Subcutaneous abdominal adipose tissue (tissue), 5 donors: ENCODE results near the gene PTPN13.
A peak's percentile ranks its signal among the peaks of the same experiment; 100 is the strongest.

Source experiments
- H3K27ac ChIP-seq: one replicate; pipeline ENCODE4 v1.7.0; 2013; ENCODE audit warnings: low read depth, mild to moderate bottlenecking, inconsistent platforms, low read length, moderate library complexity
- H3K27me3 ChIP-seq, 5 donors: one replicate each; pipeline ENCODE4 v1.7.0; 2013; ENCODE audit warnings: low read length in 5 of 5, inconsistent platforms in 1 of 5; ENCODE audit not compliant: control insufficient read depth in 5 of 5, insufficient read depth in 4 of 5
- H3K36me3 ChIP-seq, 5 donors: one replicate each; pipeline ENCODE4 v1.7.0; 2013; ENCODE audit warnings: low read length in 5 of 5; ENCODE audit not compliant: control insufficient read depth in 5 of 5, insufficient read depth in 5 of 5
- H3K4me1 ChIP-seq, 5 donors: one replicate each; pipeline ENCODE4 v1.7.0; 2013; ENCODE audit warnings: low read length in 5 of 5, mild to moderate bottlenecking in 3 of 5, moderate library complexity in 1 of 5; ENCODE audit not compliant: control insufficient read depth in 5 of 5, insufficient read depth in 5 of 5
- H3K4me3 ChIP-seq, 5 donors: one replicate each; pipeline ENCODE4 v1.7.0; 2013; ENCODE audit warnings: low read length in 5 of 5, low read depth in 1 of 5
- H3K9ac ChIP-seq, 5 donors: one replicate each; pipeline ENCODE4 v1.7.0; 2013; ENCODE audit warnings: low read length in 5 of 5, mild to moderate bottlenecking in 4 of 5, moderate library complexity in 3 of 5
- H3K9me3 ChIP-seq, 5 donors: one replicate each; pipeline ENCODE4 v1.7.0; 2013; ENCODE audit warnings: low read length in 5 of 5; ENCODE audit not compliant: control insufficient read depth in 5 of 5
- donor health status: healthy.
- donor health status: healthy.
- donor health status: healthy.
- donor health status: healthy.
- donor health status: healthy.

The PTPN13 gene

DNA sequence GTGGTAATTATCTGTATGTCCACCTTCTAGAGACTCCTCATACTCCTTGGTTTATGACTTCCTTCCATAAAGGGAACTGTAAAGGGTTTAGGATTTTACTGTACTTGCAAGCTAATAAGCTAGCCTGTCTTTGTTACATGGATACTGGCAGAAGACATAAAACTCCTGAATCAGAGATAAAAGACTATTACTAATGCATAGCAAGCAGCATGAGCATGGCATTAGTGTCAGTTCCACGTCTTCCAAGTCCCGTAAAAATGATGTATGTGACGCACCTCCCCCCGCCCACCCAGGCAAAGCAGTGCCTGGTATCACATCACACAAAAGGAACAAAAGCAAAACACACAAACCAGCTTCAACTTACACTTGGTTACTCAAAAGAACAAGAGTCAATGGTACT, 184.1 kb downstream of the PTPN13 start:
- Histone ChIP-seq H3K27me3 (no peaks in the 10 kb centered on the region), H3K36me3 (peaks cover 0 to 27% (median 3%) of the 10 kb centered on the region in 5 donors), H3K9me3 (no peaks in the 10 kb centered on the region), H3K4me3 (no peak overlapping the region), H3K4me1 (no peaks in the 10 kb centered on the region), H3K27ac (no peak overlapping the region), H3K9ac (no peak overlapping the region)

DNA sequence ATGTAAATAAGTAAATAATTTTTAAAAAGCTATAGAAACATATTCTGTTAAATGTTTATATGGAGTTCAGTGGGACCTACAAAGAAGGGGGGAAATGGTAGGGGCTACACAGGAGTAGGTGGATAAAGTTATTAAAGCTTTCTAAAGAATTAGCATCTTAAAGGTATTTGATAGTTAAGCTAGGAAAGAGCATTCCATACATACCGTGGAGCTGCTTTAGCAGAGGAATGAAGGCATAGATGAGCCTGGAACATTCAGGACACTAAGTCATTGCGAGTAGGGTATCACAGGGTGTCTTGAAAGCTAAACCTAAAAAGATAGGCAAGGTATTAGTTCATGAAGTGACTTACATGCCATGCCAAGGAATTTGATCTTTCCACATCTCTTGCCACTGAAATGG, 194.7 kb downstream of the PTPN13 start:
- H3K27me3 ChIP-seq, result no peaks in the 10 kb centered on the region
- no peak overlapping the region for H3K4me3 ChIP-seq
- H3K9ac ChIP-seq, result no peak overlapping the region
- H3K4me1 ChIP-seq, result no peaks in the 10 kb centered on the region
- H3K27ac ChIP-seq, result no peak overlapping the region
- H3K36me3 ChIP-seq, result peaks cover 0 to 25% (median 20%) of the 10 kb centered on the region in 5 donors
- H3K9me3 ChIP-seq, result no peaks in the 10 kb centered on the region

DNA sequence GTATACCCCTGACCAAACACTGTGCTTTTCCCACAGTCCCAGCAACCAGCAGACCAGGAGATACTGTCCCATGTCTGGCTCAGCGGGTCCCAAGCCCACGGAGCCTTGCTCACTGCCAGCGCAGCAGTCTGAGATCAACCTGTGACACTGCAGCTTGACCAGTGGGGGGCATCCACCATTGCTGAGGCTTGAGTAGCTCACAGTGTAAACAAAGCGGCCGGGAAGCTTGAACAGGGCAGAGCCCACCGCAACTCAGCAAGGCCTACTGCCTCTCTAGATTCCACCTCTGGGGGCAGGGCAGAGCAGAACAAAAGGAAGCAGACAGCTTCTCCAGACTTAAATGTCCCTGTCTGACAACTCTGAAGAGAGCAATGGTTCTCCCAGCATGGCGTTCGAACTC, 197.0 kb downstream of the PTPN13 start:
- Histone ChIP-seq H3K27ac (no peak overlapping the region), H3K4me1 (no peaks in the 10 kb centered on the region), H3K36me3 (peaks cover 0 to 17% (median 12%) of the 10 kb centered on the region in 5 donors), H3K9me3 (no peaks in the 10 kb centered on the region), H3K9ac (no peak overlapping the region), H3K27me3 (no peaks in the 10 kb centered on the region), H3K4me3 (no peak overlapping the region)

DNA sequence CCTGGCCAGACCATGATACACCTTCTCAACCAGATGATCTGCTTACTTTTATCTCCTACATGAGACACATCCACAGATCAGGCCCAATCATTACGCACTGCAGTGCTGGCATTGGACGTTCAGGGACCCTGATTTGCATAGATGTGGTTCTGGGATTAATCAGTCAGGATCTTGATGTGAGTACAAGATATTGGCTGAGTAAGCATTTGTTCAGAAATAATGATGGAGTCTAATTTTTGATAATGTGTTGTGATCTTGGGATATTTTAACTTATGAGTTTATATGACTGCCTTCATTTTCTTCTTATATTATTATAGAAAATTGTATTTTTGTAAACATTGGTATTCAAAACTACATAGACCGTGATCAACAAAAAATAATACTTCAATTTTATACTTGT, 215.7 kb downstream of the PTPN13 start:
- H3K36me3 ChIP-seq, result peaks cover 4 to 29% (median 24%) of the 10 kb centered on the region in 5 donors
- no peaks in the 10 kb centered on the region for H3K27me3 ChIP-seq
- no peak overlapping the region for H3K9ac ChIP-seq
- no peaks in the 10 kb centered on the region for H3K4me1 ChIP-seq
- no peaks in the 10 kb centered on the region for H3K9me3 ChIP-seq
- no peak overlapping the region for H3K4me3 ChIP-seq
- no peak overlapping the region for H3K27ac ChIP-seq

DNA sequence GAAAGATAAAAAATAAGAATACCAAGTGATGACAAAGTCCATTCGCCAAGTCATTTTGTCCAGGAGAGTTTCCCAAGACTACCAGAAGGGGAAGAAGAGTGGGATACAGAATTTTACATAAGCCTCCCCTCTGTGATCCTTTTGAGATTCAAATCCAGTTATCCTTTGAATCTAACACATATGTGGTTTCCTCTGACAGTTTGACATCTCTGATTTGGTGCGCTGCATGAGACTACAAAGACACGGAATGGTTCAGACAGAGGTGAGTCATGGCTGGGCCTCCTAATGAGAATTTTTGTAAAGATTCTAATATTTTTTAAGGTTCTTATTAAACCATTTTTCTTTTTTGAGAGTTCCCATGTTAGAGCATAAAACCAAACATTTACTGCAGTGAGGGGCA, 216.7 kb downstream of the PTPN13 start:
- no peaks in the 10 kb centered on the region for H3K27me3 ChIP-seq
- H3K9me3 ChIP-seq, result peaks cover 0 to 6% (median 0%) of the 10 kb centered on the region in 5 donors
- peaks cover 0 to under 1% (median 0%) of the 10 kb centered on the region in 5 donors for H3K4me1 ChIP-seq
- no peak overlapping the region for H3K27ac ChIP-seq
- H3K36me3 ChIP-seq, result peaks cover 4 to 33% (median 29%) of the 10 kb centered on the region in 5 donors
- H3K4me3 ChIP-seq, result no peak overlapping the region
- no peak overlapping the region for H3K9ac ChIP-seq

DNA sequence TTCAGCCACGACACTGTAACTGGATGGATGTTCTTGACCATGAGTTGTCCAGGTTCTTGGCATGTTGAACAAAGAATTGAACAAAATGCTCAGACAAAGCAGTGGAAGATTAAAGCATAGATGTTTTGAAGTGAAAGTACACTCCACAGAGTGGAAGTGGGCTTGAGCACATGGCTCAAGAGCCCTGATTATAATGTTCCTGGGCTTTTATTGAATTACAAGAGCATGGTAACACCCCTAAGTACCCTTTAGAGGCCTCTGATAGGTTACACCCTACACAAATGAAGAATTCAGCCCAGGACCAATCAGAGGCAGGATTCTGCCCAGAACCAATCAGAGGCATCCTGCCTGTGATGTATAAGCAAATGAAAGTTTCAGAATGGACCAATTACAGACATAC, 221.5 kb downstream of the PTPN13 start:
- no peaks in the 10 kb centered on the region for H3K27me3 ChIP-seq
- H3K4me1 ChIP-seq, result peaks cover 2 to 14% (median 14%) of the 10 kb centered on the region in 5 donors
- H3K4me3 ChIP-seq, result peak overlapping the region in 1 of 5 donors; percentile 1
- no peak overlapping the region for H3K9ac ChIP-seq
- peaks cover 0 to 25% (median 18%) of the 10 kb centered on the region in 5 donors for H3K36me3 ChIP-seq
- peak overlapping the region; percentile 57 for H3K27ac ChIP-seq
- peaks cover 0 to 10% (median 0%) of the 10 kb centered on the region in 5 donors for H3K9me3 ChIP-seq

DNA sequence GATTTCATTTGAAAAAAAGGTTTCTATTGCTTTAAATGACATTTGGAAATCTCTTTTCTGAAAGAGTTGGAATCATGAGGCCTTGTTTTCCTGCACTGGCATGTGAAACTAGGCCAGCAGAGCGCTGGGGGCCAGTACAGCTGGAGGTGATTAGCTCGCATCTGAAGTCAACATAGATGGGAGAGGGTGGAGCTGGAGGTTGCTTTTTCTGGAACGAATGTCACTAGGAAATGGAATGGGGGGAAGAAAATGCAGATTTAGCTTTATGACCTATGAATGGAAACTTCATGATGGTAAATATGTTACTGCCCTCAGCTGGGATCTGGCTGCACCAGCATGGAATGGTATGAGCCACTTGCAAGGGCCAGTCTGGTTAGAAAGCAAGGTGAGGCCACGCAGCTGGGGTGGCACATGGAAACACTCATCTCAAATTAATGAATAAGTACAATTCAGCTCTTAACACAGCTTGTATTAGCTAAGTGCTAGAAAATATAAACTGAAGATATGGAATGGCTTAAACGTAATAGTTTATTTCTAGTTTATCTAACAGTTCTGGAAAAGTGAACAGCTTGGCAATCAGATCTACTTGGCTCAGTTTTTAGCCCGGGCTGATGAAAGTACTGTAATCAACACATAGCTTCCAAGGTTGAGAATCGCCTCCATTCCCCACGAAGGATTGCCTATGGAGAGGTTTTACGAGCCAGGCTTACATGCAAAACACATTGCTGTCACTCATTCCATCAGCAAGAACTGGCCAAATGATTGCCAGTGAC, 222.6 kb downstream of the PTPN13 start:
- H3K9ac ChIP-seq, result no peak overlapping the region
- peaks cover 0 to 10% (median 0%) of the 10 kb centered on the region in 5 donors for H3K9me3 ChIP-seq
- H3K27ac ChIP-seq, result peak overlapping the region; percentile 57
- no peaks in the 10 kb centered on the region for H3K27me3 ChIP-seq
- peaks cover 0 to 20% (median 9%) of the 10 kb centered on the region in 5 donors for H3K36me3 ChIP-seq
- peaks cover 2 to 14% (median 14%) of the 10 kb centered on the region in 5 donors for H3K4me1 ChIP-seq
- H3K4me3 ChIP-seq, result peak overlapping the region in 1 of 5 donors; percentile 43

DNA sequence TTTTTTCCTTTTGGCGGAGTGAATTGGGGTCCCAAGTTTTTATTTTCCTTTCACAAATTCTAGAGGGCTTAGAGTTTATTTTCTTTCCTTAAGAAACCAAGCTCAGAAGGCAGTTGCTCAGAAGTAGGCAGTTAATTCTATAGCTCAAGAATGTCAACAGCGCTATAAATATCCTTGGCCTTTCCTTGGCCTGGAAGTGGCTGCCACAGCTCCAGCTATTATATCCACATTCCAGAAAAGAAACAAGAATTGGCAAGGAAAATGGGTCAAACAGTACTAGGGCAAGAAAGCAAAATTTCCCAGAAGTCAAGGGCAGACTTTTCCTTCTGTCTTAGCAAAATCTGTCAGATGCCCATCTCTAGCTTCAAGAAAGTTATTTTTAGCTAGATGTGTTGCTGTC, 224.1 kb downstream of the PTPN13 start:
- no peak overlapping the region for H3K27ac ChIP-seq
- H3K9ac ChIP-seq, result no peak overlapping the region
- H3K27me3 ChIP-seq, result no peaks in the 10 kb centered on the region
- H3K4me3 ChIP-seq, result no peak overlapping the region
- peaks cover 0 to 10% (median 0%) of the 10 kb centered on the region in 5 donors for H3K9me3 ChIP-seq
- peaks cover 2 to 14% (median 14%) of the 10 kb centered on the region in 5 donors for H3K4me1 ChIP-seq
- peaks cover 0 to 12% (median 7%) of the 10 kb centered on the region in 5 donors for H3K36me3 ChIP-seq

DNA sequence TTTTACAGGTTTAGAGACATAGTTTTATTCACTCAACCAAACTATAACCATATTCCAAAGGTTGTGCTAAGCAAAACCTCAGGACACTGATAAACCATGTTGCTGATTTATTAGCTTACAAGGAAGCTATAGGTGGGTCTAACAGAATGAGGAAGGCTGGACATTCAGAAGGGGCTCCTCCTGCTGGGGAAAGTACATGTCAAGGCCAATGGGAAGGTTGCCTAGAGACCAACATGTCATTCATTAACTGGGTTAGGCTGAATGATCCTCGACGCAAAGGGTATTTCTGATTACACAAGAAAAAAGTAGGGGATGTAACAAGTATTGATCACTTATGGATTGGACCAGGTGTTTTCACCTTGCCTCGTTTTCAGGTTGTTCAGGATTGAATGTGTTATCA, 224.7 kb downstream of the PTPN13 start:
- Histone ChIP-seq H3K9ac (no peak overlapping the region), H3K9me3 (peaks cover 0 to 10% (median 0%) of the 10 kb centered on the region in 5 donors), H3K27ac (no peak overlapping the region), H3K4me1 (peaks cover 2 to 14% (median 14%) of the 10 kb centered on the region in 5 donors), H3K27me3 (no peaks in the 10 kb centered on the region), H3K36me3 (peaks cover 5 to 16% (median 7%) of the 10 kb centered on the region in 5 donors), H3K4me3 (no peak overlapping the region)

DNA sequence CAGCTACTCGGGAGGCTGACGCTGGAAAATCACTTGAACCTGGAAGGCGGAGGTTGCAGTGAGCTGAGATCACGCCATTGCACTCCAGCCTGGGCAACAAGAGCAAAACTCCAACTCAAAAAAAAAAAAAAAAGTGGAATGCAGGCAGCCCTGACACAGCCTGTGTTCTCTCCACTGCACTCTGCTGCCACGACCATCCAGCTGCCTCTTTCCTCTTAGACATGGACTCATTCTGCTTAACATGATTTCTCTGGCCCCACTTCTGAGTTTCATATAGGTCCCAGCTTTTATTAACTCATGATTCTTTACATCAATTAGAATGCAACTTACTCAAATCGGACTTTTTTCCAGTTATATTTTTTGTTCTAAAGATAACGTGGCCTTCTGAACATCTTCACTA, 225.4 kb downstream of the PTPN13 start:
- Histone ChIP-seq H3K27ac (no peak overlapping the region), H3K36me3 (peaks cover 5 to 14% (median 8%) of the 10 kb centered on the region in 5 donors), H3K9me3 (peaks cover 0 to 10% (median 0%) of the 10 kb centered on the region in 5 donors), H3K4me1 (peaks cover 2 to 14% (median 14%) of the 10 kb centered on the region in 5 donors), H3K27me3 (no peaks in the 10 kb centered on the region), H3K9ac (no peak overlapping the region), H3K4me3 (no peak overlapping the region)
